Astrocyte (in vitro differentiated cells and primary cell): ENCODE measurements around the gene TSG101.

ENCODE experiments used
- CTCF ChIP-seq: IDR thresholded peaks from 2 replicates; pipeline ENCODE4 v1.5.1; 2011; ENCODE audit warnings: low read depth, mild to moderate bottlenecking, inconsistent platforms, low read length, moderate library complexity; ENCODE audit not compliant: insufficient read depth
- EZH2 ChIP-seq: IDR thresholded peaks from 2 replicates; pipeline ENCODE4 v1.6.1; 2012; ENCODE audit warnings: mild to moderate bottlenecking, low read length, inconsistent platforms; ENCODE audit not compliant: insufficient read depth

DNA sequence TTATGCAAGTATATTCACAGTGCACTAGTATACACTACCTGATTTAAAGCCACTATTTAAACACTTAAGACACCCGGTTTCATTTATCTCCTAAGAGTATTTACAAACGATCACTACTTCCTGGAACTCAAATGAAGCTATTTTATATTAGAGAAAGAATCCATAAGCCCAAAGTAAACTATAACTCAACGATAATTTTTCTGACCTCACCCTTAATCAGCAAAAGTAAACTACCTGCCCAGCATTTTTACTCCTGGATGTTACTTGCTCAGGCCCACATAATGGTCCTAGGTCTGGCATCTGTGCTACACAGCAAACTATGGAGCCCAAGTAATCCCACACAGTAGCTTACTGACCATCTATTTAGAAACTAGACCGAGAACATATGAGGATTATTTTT, 33.4 kb downstream of the TSG101 start:
- TF ChIP-seq CTCF (no peak), EZH2 (no peak)
